ENCODE measurements around the gene SLC9A6.

DNA sequence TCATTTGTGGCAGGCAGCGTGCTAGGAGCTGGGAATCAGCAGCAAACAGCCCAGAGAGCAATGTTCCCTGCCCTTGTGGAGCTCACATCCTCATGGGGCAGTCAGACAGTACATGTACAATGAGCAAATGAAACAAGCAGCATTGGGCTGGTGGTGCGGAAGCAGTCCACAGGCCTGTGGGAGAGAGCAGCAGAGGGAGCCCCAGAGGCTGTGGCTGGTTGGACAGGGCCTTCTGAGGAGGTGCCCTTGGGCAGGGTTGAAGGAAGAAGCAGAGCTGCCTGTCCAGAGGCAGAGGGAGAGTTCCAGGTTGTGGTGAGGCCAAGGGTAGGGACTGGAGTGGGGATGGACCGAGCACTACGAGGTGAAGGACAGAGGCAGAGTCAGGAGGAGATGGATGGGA, 33.9 kb upstream of the SLC9A6 start:
- TF ChIP-seq, protein P1, sequence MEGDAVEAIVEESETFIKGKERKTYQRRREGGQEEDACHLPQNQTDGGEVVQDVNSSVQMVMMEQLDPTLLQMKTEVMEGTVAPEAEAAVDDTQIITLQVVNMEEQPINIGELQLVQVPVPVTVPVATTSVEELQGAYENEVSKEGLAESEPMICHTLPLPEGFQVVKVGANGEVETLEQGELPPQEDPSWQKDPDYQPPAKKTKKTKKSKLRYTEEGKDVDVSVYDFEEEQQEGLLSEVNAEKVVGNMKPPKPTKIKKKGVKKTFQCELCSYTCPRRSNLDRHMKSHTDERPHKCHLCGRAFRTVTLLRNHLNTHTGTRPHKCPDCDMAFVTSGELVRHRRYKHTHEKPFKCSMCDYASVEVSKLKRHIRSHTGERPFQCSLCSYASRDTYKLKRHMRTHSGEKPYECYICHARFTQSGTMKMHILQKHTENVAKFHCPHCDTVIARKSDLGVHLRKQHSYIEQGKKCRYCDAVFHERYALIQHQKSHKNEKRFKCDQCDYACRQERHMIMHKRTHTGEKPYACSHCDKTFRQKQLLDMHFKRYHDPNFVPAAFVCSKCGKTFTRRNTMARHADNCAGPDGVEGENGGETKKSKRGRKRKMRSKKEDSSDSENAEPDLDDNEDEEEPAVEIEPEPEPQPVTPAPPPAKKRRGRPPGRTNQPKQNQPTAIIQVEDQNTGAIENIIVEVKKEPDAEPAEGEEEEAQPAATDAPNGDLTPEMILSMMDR (IDR thresholded peaks at IDR 0.05) = no peak
- TF ChIP-seq POLR2A (IDR thresholded peaks at IDR 0.05) = no peak
- no peak for TF ChIP-seq EP300 (IDR thresholded peaks at IDR 0.05)
